Measurements from ENCODE around the gene OMA1.

GRCh38 chr1:58487002-58487401 lies 59.5 kb downstream of the OMA1 start:
- TF ChIP-seq CTCF (conservative IDR thresholded peaks at IDR 0.05 in 1 of 2, IDR thresholded peaks at IDR 0.05 in 1 of 2; ENCODE audit: extremely low read depth in 1 of 2, insufficient read depth in 1 of 2, low read depth in 1 of 2, low read length in 2 of 2) (no peak), EZH2 (IDR thresholded peaks at IDR 0.05; ENCODE audit: borderline replicate concordance, low read length) (no peak)

Data from mammary epithelial cell (primary cell).